ENCODE measurements around the gene DLX4.

Gene DLX4, protein sequence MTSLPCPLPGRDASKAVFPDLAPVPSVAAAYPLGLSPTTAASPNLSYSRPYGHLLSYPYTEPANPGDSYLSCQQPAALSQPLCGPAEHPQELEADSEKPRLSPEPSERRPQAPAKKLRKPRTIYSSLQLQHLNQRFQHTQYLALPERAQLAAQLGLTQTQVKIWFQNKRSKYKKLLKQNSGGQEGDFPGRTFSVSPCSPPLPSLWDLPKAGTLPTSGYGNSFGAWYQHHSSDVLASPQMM

DNA sequence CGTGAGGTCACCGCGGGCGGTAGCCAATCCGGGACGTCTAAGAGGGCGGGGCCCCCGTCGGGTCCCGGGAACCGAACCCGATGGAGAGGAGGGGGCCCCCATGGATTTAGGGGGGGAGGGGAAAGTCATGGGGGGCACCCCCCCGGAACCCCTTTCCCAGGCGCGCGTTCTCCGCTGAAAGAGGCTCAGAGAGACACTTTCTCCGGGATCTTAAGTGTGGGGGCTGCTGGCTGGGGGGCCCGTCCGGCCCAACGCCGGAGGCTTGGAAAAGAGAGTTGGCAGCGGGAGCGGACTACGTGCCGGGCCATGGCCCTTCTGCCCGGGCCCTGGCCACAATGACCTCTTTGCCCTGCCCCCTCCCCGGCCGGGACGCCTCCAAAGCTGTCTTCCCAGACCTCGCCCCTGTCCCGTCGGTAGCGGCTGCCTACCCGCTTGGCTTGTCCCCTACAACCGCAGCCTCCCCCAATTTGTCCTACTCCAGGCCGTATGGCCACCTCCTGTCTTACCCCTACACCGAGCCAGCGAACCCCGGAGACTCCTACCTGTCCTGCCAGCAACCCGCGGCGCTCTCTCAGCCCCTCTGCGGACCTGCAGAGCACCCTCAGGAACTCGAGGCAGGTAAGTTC lies at the start of gene DLX4:
TSS of gene DLX4 (plus strand) at position 57 of the 626 bp plus-strand sequence. CDS start at position 336, 279 bp downstream.
- no peak for DNase-seq

DNA sequence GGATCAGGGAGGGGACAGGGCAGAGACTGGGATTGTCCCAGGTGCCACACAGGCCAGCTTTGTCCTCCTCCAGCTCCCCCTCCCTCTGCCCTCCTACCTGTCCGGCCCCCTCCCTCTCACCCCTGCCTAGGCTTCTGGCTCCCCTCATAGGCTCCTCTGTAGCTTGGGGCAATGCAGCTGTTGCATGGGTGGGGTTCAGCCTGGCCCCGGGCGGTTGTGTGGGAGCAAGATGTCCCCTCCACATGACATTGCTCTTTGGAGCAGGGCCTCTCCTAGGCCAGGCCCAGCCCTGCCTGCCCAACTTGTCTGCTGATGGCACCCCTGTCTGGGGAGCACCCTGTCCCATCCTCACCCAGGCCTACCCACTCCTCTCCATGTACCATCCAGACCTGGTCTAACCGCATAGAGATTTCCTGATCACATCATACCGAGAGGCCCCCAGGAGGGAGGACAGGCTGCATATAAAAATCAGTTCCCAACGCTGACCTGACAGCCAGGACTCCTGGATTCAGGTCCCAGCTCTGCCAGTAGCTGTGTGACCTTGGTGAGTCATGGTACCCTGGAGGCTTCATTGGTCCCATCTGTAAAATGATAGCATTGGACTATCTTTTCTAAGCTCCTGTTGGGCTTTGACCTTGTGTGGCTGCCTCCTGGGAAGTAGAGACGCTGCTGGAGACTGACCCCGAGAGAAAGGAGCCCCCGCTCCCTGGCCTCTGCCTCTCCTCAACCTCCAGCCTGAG lies 48.8 kb upstream of the DLX4 start:
- DNase-seq = no peak

DNA sequence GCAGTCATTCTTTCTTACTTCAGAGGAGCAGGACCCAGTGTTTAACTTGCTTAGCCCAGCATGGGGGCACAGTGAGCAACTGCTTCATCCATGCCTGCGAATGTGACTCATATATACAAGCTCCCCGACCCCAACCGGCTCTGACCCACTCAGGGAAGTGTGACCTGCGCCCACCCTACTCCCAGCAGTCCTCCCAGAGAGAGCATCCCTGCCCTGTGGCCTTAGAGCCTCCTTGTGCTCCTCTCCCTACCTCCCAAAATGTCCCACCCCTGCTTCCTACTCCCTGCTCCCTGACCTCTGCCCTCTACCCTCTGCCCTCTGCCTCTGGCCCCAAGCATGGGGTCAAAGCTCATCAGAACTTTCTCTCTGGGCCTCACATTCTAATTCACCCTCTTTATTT lies 46.9 kb upstream of the DLX4 start:
- DNase-seq = no peak

DNA sequence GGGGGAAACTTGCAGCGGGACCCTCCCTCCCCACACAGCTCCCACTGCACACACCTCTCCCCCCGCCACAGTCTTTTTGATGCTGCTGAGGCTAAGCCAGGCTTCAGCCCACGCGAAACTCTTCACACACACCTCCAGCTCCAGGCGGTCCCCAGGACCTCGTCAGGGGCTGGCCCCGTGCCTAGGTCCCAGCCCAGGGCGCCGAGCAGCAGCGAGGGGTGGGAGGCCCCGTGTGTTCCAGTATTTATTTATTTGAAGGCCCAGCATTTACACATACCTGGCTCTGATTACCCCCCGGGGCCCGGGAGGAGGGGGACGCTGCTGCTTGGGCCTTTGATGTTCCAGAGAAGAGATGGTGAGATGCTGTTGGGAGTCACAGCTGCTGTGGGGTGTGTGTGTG lies 44.9 kb upstream of the DLX4 start:
- DNase-seq = no peak

DNA sequence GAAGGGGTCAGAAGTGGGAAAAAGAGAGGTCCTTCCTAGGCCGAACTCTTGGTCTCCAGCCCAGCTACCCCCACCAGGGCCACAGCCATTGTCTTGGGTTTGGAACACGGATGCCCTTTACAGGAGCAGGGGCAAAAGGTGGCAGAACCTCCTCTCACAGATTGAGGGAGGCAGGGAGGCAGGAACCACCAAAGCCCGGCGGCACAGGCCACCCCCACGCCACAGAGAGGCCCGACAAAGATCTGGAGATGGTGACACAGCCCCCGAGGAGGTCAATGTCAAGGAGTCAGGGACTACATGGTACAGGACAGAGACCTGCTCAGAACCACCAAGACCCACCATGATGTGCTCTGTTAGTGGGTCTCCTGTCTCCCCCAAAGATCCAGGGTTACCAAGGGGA lies 44.4 kb upstream of the DLX4 start:
- no peak for DNase-seq

DNA sequence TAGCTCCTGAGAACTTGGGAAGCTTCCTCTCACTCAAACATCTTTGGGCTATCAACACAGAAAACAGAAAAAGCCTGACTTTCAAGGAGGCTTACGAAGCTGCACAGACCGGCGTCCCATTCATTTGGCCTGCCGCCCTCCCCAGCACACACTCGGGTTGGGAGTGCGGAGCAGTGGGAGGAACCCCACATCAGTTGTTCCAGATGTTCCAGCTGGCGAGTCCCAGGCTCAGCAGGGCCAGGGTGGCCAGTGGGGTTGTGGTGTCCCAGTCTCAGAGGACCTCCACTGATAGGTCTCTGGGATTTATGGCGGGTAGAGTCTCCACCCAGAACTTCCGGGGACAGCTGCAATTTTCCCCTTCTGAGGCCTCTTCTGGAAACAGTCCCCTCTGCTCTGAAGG lies 43.1 kb upstream of the DLX4 start:
- no peak for DNase-seq

DNA sequence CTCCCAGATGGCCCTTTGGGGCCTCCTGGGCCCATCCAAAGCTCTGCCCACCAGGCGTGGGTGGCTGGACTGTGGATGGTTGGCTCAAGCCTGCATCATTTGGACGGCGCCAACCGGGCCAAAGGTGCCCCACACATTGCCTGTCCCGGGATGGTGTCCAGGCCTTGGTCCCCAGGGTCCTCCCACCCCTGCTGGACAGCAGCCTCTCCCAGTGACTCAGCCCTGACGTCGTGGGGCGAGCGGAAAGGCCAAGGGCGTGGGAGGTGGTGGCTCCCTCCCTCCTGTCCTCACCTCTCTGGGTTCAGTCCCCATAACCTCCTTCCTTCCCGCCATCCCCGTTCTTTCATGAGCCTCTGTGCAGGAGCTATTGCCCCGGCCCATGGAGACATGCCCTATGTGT lies 42.1 kb upstream of the DLX4 start:
- no peak for DNase-seq

DNA sequence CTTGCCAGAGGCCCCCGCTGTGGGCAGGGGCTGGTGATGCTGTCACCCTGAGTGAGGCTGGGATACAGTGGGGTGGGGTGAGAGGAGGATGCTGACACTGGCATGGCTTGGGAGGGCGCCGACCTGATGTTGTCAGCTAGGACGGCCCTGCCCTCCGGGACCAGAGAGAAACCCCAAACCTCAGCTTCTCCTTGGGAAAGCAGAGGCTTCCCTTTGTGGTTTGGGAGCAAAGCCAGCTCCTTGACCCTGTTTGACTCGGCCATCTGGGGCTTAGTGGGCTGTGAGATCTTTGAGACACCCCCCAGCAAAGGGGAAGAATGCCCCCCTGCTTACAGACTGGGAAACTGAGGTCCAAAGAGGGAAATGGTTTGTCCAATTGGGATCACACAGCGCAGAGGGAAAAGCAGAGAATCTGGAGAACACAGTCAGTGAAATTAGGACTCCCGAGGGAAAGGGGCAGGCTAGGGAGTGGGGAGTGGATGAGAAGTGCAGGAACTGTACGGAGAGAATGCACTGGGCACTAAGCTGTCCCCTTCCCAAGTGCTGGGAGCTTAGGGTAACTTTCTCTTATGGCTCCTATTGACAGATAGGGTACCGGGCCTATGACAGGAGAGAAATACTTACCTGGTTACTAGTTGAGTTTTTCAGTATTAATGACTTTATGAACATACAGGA lies 40.7 kb upstream of the DLX4 start:
- DNase-seq = no peak

DNA sequence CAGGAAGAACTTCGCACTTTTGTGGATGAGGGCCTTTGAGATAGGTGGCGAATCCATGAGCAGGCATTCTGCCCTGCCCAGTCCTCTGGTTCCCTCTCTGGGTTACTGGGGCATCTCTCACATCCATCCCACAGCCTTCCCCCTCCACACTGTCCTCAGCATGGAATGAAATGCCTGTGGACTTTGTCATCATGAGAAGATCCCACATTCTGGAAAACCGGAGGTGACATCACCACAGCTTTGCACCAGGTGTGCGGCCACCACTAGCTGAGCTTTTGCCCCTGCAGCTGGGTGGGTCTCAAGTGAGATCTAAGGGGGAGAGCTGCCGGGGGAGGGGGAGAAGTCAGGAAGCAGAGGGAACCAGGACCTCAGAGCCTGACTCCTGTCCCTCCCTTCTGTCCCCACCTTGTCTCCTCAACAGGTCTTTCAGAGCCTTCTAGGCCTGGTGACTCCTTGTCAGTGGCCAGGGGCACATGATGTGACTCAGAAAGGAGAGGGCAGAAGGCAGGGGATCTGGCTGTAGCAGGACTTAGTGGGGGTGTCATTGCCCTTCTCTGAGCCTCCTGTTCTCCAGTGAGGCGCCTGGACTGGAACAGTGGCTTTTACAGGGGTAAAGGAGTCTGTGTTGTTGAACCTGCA lies 40.0 kb upstream of the DLX4 start:
- DNase-seq = no peak

DNA sequence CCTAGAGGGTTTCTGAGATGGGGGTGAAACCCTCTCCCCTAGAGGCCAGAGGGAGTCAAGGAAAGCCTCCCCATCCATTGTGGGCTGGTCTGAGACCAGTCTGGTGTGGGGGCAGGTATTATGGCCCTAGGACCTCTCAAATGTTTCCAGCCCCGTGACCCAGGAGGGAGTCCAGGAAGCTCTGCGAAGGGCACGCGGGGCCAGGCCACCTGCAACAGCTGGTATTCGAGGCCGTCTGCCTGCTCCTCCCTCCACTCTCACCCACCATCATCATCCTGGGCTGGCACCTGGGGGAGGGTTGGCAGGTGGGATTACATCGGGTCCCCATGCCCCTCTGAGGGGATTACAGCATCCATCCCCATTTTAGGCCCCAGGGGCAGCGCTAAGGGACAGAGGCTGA lies 38.1 kb upstream of the DLX4 start:
- no peak for DNase-seq

DNA sequence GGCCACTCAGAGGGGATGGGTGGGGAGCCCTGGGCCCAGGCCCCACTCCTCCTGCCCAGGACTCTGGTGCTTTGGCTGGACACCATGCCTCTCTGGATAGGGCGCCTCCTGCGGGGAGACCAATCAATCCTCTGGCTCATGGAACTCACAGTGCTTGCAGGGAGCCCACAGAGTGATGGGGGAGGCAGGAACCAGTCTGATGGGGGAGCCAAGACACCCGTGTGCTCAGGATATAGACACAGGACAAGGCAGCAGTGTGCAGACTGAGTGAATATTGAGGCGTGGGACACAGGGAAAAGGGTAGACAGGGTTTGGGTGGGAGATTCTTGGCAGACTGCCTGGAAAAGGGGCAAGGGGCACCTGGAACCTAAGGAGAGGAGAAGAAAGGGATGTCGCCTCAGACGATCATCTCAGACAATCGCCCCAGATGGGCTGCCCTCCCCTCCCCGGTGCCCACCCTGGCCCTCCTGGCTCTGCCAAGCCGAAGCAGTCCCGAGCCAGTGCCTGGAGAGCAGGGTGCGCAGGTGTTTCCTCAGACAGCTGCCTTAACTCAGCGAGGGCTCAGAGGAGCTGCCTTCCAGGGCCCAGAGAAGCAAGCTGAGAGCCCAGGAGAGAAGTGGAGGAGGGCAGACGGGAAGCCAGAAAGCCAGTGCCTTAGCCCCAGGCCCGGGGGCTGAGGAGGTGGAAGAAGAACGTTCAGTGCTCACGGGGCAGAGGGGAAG lies 37.4 kb upstream of the DLX4 start:
- DNase-seq = peak; percentile 70

DNA sequence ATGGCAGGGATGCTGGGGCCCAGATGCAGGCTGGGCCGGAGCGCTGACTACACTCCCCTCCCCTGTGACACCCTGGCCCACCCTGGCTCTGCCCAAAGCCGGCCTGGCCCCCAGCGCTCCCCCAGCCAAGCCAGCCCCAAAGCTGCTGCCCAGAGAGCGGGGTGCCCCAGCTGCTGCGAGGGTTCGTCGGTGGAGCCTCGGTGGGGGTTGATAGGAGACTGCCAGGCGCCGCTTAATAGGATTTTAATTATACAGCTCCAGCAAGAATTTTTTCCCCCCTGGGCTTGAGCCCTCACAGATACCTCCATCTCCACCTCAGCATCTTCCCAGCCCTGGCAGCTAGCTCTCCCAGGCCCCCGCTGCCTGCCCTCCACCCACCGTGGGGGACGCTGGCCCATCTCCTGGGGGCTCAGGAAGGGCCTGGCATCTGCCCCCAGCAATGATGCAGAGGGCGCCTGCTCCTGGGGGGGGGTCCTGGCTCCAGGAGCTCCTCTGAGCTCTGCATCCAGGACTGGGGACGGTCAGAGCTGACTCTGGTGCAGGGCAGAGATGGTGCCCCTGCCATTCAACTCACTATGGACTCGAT lies 36.8 kb upstream of the DLX4 start:
- peak; percentile 88 for DNase-seq

DNA sequence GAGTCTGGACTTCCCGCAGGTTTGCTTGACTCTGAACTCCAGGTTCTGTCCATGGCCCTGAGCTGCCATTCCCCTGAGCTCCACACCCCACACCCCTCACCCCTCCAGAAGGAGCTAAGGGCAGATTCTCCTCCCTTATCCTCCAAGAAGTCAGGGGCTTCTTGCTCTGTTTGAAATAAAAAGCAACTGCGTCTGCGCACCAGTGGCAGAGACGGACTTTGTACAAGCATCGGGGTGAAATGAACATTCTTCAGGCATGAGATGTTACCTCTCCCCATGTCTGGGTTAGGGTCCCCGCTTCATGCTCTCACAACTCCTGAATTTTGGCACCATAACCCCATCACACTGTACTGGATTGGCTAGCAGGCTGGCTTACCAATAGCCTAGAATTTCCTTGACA lies 36.1 kb upstream of the DLX4 start:
- DNase-seq = no peak

DNA sequence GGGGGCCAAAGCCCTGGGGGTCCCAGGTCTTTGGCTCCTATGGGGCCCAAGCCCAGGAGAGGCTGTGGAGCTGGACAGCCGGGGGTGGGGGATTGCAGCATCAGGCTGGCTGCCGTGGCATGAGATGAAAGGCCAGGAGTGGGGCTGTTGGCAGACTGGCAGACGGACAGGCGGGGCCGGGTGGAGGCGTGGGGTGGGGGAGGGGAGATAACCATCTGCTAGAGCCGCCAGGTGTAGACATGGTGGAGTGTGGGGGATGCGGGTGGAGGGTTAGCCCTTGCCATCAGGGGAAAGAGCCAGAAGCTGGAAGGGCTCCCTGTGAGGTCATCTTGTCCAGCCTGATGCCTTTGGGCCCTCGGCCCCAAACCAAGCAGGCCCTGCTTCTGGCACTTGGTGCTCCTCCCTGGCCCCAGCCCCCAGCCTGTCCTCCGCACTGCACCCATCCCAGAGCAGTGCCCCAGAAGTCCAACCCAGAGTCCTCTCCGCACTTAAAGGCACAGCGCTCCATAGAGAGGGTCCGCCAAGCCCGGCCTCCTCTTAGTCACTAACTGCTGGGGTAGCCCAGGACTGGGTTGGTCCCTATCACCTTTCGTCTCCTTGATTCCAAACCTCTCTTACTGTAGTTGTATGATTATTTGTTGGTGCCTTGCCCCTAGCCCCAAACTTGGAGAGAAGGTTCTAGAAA lies 33.3 kb upstream of the DLX4 start:
- peak; percentile 86 for DNase-seq

DNA sequence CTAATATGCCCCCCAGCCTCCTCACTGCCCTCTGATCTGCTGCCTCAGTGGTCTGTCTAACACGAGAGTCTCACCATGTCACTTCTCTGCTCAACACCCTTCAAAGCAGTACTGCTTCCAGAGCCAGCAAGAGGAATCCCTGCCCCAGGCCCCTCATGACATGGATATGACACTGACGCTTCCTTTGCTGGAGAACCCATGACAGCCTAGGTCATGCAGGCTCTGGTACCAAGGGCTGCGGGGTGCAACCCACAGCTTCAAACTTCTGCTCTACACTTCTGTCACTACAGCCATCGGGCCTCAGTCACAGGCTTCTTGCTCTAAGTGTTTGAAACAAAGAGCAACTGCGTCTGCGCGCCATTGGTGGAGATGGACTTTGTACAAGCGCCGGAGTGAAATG lies 32.6 kb upstream of the DLX4 start:
- DNase-seq = no peak

DNA sequence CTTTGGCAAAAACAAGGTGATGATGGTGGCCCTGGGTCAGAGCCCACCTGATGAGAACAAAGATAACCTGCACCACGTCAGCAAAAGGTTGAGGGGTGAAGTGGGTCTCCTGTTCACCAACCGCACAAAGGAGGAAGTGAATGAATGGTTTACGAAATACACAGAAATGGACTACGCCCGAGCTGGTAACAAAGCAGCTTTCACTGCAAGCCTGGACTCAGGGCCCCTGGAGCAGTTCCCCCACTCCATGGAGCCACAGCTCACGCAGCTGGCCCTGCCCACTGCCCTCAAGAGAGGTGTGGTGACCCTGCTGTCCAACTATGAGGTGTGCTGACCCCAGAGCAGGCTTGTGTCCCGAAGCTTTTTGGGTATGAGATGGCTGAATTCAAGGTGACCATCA lies 29.7 kb upstream of the DLX4 start:
- DNase-seq = no peak

DNA sequence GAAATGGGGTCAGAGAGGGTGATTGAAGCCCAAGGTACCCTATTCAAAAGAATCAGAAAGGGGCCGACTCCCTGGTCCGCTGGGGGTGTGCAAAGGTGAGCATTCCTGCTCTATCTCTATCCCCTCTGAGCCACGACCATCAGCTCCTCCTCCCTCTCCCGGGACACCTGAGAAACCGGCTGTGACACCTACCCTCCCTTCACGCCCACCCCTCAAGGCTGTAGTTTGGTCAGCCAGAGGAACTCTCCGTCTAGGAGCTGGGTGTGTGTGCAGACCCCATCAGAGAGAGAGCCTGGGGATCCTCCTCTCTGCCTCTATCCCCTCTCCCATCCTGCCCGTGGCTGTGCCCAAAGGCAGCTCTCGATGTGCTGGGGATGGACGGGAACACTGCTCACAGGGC lies 27.6 kb upstream of the DLX4 start:
- no peak for DNase-seq

DNA sequence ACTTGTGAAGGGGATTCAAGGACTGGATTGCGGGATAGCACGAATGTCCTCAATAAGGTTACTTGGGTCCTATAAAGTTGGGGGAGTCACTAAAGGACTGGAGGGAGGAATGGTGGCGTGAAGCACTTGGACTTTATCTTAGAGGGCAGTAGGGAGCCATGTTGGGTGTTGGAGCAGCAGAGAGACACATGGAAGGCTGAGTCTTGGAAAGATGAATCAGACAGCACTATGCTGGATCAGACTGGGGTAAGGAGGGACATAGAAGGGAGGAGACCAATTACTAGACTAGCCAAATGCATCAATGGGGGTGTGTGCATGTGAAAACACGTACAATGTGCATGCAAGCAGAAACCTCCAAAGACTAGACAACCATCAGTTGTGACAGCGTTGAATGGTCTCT lies 26.0 kb upstream of the DLX4 start:
- no peak for DNase-seq

DNA sequence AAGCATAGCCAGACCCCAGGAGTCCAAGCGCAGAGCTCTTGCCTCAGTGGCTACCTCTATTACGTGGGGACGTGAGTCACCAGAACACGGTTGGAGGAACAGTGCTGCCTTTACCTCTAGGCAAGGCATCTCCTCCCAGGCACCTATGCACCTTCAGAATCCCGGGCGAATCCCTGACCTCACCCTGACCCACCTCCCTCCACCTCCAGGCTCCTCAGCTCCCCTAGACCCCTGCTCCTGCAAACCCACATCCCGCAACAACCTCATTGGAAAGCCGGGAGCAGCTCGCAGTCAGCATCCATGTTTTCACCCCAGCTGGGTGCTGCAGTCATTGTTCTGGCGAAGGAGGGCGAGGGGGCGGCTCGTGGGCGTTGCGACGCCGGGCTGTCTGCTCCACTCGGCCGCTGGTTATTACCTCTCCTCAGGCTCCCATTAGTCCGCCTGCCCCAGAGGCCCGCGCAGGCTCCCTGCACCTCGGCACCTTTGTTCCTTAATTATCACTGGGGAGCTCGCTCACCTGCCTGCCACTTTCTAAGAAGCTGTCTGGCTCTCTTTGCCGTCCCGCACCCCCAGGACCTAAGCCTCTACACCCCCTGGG lies 24.6 kb upstream of the DLX4 start:
- peak; percentile 75 for DNase-seq

DNA sequence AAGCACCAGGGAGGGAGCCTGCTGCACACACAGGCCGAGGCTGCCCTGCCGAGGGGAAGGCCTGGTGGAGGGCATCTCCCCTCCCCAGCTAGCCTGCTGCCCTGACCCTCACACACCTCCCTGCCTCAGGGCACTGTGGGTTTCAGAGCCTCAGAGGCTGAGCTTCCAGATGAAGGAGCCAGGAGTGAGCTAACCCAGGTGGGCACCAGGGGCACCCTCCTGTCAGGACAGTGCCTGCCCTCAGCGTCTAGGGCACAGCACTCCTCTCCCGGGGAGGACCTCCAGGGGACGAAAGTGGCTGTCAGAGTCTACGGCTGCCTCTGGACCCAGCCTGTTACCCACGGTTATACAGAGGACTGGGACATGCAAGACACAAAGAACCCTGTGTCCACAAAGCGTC lies 22.8 kb upstream of the DLX4 start:
- DNase-seq = no peak

DNA sequence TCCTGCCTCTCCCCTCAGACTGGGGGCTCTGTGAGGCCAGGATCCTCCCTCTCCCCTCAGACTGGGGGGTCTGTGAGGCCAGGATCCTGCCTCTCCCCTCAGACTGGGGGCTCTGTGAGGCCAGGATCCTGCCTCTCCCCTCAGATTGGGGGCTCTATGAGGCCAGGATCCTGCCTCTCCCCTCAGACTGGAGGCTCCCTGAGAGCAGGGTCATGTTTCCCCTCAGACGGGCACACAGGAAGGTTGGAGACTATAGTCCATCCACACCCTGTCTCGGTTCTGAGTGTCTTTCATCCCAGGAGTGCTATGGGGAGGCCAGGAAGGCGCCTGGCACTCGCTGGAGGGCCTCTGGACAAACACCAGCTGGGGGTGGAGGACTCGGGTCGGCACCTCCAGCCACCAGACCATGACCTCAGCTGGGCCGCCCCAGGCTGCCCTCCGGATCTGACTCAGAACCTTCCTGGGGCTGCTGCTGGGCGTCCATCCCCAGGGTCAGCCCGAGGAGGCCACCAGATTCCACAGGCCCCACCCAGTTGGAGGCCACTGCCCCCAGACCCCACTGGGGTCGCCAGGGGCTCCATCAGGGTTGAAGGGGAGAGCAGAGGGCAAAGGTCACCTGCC lies 21.9 kb upstream of the DLX4 start:
- no peak for DNase-seq

Data from NCI-H1105 (cell line).